ENCODE data around the gene BTNL8. TPM values are rescaled to one million over a fixed set of nuclear protein-coding genes. Genes with fewer than 3 reads are reported as not detected.

BTNL8 gene
- total RNA-seq, 8 experiments from 2014 or later = 0.17 to 0.81 (median 0.37) TPM; not detected in 4

DNA sequence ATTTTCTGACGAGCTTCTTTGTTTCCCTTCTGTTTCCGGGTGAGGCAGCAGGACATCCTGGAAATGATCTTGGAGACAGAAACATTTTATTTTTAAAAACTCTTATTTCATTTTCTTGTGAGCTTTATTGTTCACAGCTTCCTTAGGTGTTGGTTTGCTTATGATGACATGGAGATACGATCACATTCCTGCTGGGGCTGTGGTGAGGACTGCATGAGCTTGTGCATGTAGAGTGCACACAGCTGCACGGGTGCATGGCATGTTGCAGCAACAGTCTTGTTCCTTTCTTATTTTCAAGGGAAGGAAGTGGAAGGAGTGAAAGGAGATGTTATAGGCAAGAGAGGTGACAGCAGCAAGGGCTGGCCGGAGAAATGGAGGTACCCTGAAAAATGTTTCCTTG, 1.2 kb downstream of the BTNL8 start:
- in situ Hi-C loops (cut with MboI; ENCODE audit: low pct_unique_long_range_greater_than_20kb in 2 of 9, low sequenced_read_pairs in 9 of 9, unreplicated experiment in 9 of 9) = no loop called here
- no peak overlapping the region for H3K27ac ChIP-seq
- H3K4me1 ChIP-seq (replicated peaks in 1 of 2) = no peaks in the 10 kb centered on the region
- H3K4me3 ChIP-seq = no peak overlapping the region
- 14 to 87% (median 75%) methylated on average over 2 to 5 of the region's 5 CpGs; no CpG with 5 or more reads in 1 of the 10 experiments for WGBS, 10 experiments
- ATAC-seq (replicated peaks in 6 of 8) = no peak

DNA sequence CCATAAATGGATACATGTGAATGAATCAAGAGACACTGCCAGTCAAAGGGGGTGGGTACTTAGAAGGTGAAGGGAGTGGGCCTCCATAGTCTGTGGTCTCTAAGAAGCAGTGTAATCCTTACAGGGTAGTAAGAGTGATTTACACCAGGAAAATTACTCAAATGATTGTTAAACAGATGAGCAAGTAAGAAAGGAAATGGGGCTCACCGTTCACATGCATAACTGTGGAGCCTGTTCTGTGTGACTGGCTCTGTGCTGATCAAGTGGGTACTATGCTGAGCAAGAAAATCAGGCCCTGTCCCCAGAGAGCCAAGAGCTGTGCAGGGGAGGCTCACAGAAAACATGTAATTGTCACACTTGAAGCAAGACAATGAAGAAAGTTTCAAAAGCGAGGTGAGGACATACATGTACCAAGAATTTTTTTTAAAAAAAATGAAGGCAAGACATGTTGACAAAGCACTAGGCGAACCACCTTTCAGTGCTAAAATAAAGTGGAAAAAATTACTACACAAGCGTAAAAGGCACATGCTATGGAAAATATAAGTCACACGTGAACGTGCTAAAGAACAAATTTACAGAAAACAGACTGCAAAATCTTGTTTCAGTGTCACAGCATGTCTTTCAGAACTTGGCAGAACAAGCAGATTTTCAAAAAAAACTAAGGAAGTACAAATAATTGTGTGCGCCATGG, 2.5 kb downstream of the BTNL8 start:
- no peaks in the 10 kb centered on the region for H3K4me1 ChIP-seq (replicated peaks in 1 of 2)
- H3K4me3 ChIP-seq = no peak overlapping the region
- WGBS, 10 experiments = 20 to 95% (median 77%) methylated on average over 3 to 7 of the region's 7 CpGs
- no peak overlapping the region for H3K27ac ChIP-seq
- in situ Hi-C loops (cut with MboI; ENCODE audit: low pct_unique_long_range_greater_than_20kb in 2 of 9, low sequenced_read_pairs in 9 of 9, unreplicated experiment in 9 of 9) = no loop called here
- ATAC-seq (replicated peaks in 6 of 8) = peak in 3 of 8 experiments; percentile 22 to 56 (median 45)

GRCh38 chr5:180908400-180908799, 9.4 kb downstream of the BTNL8 start:
- in situ Hi-C loops (cut with MboI; ENCODE audit: low pct_unique_long_range_greater_than_20kb in 2 of 9, low sequenced_read_pairs in 9 of 9, unreplicated experiment in 9 of 9) = no loop called here
- WGBS, 10 experiments = 0 to 92% (median 61%) methylated on average over 1 to 6 of the region's 9 CpGs; no CpG with 5 or more reads in 4 of the 10 experiments
- no peak overlapping the region for H3K4me3 ChIP-seq
- no peak for ATAC-seq (replicated peaks in 6 of 8)
- H3K27ac ChIP-seq = no peak overlapping the region
- no peaks in the 10 kb centered on the region for H3K4me1 ChIP-seq (replicated peaks in 1 of 2)

DNA sequence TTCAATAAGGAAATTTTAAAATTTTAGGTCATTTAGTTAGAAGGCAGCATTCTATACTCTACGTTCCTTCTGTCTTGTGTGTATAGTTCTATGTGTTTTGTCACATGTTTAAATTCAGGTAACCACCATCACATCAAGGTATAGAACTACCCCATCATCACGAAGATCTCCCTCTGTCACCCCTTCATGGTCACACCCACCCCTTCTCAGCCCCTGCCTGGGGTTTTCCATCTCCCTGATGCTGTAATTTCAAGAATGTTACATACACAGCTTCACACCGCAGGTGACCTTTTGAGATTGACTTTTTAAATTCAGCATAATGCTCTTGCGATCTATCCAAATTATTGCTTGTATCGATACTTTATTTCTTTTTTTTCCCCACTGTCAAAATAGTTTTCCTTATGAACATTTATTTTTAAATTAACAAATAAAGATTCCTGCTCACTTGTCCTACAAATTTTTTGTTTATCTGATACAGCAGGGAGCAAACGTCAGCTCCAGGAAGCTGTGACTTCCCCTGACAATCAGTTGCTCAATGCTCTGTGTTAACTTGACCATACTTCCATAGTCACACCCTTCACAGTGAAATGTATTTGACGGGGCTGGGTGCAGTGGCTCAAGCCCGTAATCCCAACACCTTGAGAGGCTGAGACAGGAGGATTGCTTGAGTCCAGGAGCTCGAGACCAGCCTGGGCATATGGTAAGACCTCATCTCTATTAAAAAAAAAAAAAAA, 10.2 kb downstream of the BTNL8 start:
- Histone ChIP-seq H3K4me1 (replicated peaks in 1 of 2) (no peaks in the 10 kb centered on the region), H3K4me3 (no peak overlapping the region), H3K27ac (no peak overlapping the region)
- in situ Hi-C loops (cut with MboI; ENCODE audit: low pct_unique_long_range_greater_than_20kb in 2 of 9, low sequenced_read_pairs in 9 of 9, unreplicated experiment in 9 of 9) = no loop called here
- 26 to 100% (median 77%) methylated on average over 1 to 7 of the region's 9 CpGs for WGBS, 10 experiments
- ATAC-seq (replicated peaks in 6 of 8) = peak in 2 of 8 experiments; percentile 39 to 55

DNA sequence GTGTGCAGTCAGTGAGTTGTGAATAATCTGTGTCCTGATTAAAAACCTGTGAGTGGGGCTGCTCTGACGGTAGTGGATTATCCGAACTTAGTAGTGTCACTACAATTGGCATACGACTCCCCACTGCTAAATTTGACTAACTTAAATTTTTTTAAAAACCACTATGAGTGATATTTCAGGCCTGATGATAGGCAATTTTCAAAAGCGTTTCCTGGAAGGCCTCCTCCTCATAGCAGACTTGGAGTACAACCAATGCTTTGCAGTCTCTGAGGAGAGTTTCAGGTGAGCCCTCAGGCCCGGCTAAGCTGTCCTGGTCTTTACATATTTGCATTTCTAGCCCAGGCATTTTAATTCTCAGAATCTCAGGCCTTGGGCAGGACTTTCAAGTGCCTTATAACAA, 10.8 kb downstream of the BTNL8 start:
- 0 to 80% (median 54%) methylated on average over 1 to 5 of the region's 5 CpGs; no CpG with 5 or more reads in 1 of the 10 experiments for WGBS, 10 experiments
- ATAC-seq (replicated peaks in 6 of 8) = no peak

DNA sequence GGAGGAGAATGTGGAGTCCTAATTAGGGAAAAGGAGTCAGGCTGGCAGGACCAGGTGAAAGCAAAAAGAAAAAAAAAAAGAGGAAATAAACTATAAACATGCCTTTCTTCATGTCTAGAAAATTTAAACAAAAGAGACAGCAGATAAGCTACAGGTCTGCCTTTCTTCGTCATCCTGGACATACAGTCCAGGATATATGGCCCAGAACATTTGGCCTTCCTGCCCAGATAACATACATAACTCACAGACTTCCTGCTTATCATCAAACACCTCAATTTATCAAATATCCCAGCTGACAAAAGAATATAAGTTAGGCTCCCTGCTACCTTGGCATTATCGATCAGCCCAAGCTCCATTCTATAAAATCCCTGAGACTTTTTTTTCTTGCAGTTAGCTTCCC, 11.2 kb downstream of the BTNL8 start:
- Histone ChIP-seq H3K4me3 (no peak overlapping the region), H3K27ac (no peak overlapping the region), H3K4me1 (replicated peaks in 1 of 2) (no peaks in the 10 kb centered on the region)
- in situ Hi-C loops (cut with MboI; ENCODE audit: low pct_unique_long_range_greater_than_20kb in 2 of 9, low sequenced_read_pairs in 9 of 9, unreplicated experiment in 9 of 9) = no loop called here
- WGBS, 10 experiments = 0 to 100% (median 75%) methylated on average over 1 to 2 of the region's 2 CpGs; no CpG with 5 or more reads in 1 of the 10 experiments
- ATAC-seq (replicated peaks in 6 of 8) = no peak

More for the DNA sequence above, 10.8 kb downstream of the BTNL8 start:
- Histone ChIP-seq H3K27ac (no peak overlapping the region), H3K4me1 (replicated peaks in 1 of 2) (no peaks in the 10 kb centered on the region), H3K4me3 (no peak overlapping the region)
- in situ Hi-C loops (cut with MboI; ENCODE audit: low pct_unique_long_range_greater_than_20kb in 2 of 9, low sequenced_read_pairs in 9 of 9, unreplicated experiment in 9 of 9) = no loop called here

- 9 to 86% (median 70%) methylated on average over 1 to 5 of the region's 5 CpGs; no CpG with 5 or more reads in 3 of the 10 experiments for WGBS, 10 experiments
- H3K4me1 ChIP-seq (replicated peaks in 1 of 2) = no peaks in the 10 kb centered on the region
- H3K27ac ChIP-seq = no peak overlapping the region
- in situ Hi-C loops (cut with MboI; ENCODE audit: low pct_unique_long_range_greater_than_20kb in 2 of 9, low sequenced_read_pairs in 9 of 9, unreplicated experiment in 9 of 9) = no loop called here
- no peak overlapping the region for H3K4me3 ChIP-seq
- no peak for ATAC-seq (replicated peaks in 6 of 8)
Observed at GRCh38 chr5:180910735-180911134, 11.8 kb downstream of the BTNL8 start.

- H3K27ac ChIP-seq = no peak overlapping the region
- no peaks in the 10 kb centered on the region for H3K4me1 ChIP-seq (replicated peaks in 1 of 2)
- no peak overlapping the region for H3K4me3 ChIP-seq
- ATAC-seq (replicated peaks in 6 of 8) = no peak
- 0 to 86% (median 60%) methylated on average over 1 to 2 of the region's 2 CpGs; no CpG with 5 or more reads in 5 of the 10 experiments for WGBS, 10 experiments
- in situ Hi-C loops (cut with MboI; ENCODE audit: low pct_unique_long_range_greater_than_20kb in 2 of 9, low sequenced_read_pairs in 9 of 9, unreplicated experiment in 9 of 9) = no loop called here
Observed at GRCh38 chr5:180914646-180915045, 15.7 kb downstream of the BTNL8 start.

- H3K4me3 ChIP-seq = no peak overlapping the region
- H3K4me1 ChIP-seq (replicated peaks in 1 of 2) = no peaks in the 10 kb centered on the region
- 0 to 64% (median 48%) methylated on average over 1 to 3 of the region's 3 CpGs for WGBS, 10 experiments
- in situ Hi-C loops (cut with MboI; ENCODE audit: low pct_unique_long_range_greater_than_20kb in 2 of 9, low sequenced_read_pairs in 9 of 9, unreplicated experiment in 9 of 9) = no loop called here
- H3K27ac ChIP-seq = no peak overlapping the region
- no peak for ATAC-seq (replicated peaks in 6 of 8)
Observed at GRCh38 chr5:180915924-180916323, 17.0 kb downstream of the BTNL8 start.

GRCh38 chr5:180918380-180918779, 19.4 kb downstream of the BTNL8 start:
- 17 to 100% (median 58%) methylated on average over 1 of the region's 1 CpG; no CpG with 5 or more reads in 1 of the 10 experiments for WGBS, 10 experiments
- Histone ChIP-seq H3K4me3 (no peak overlapping the region), H3K27ac (no peak overlapping the region), H3K4me1 (replicated peaks in 1 of 2) (no peaks in the 10 kb centered on the region)
- ATAC-seq (replicated peaks in 6 of 8) = no peak
- in situ Hi-C loops (cut with MboI; ENCODE audit: low pct_unique_long_range_greater_than_20kb in 2 of 9, low sequenced_read_pairs in 9 of 9, unreplicated experiment in 9 of 9) = no loop called here

- Histone ChIP-seq H3K4me3 (no peak overlapping the region), H3K27ac (no peak overlapping the region), H3K4me1 (replicated peaks in 1 of 2) (no peaks in the 10 kb centered on the region)
- in situ Hi-C loops (cut with MboI; ENCODE audit: low pct_unique_long_range_greater_than_20kb in 2 of 9, low sequenced_read_pairs in 9 of 9, unreplicated experiment in 9 of 9) = no loop called here
- ATAC-seq (replicated peaks in 6 of 8) = no peak
Observed at GRCh38 chr5:180920710-180921109, 21.8 kb downstream of the BTNL8 start.

GRCh38 chr5:180922932-180923331, 24.0 kb downstream of the BTNL8 start:
- no peak for ATAC-seq (replicated peaks in 6 of 8)
- in situ Hi-C loops (cut with MboI; ENCODE audit: low pct_unique_long_range_greater_than_20kb in 2 of 9, low sequenced_read_pairs in 9 of 9, unreplicated experiment in 9 of 9) = no loop called here
- WGBS, 10 experiments = 0 to 100% (median 60%) methylated on average over 1 of the region's 1 CpG; no CpG with 5 or more reads in 1 of the 10 experiments
- H3K27ac ChIP-seq = no peak overlapping the region
- H3K4me1 ChIP-seq (replicated peaks in 1 of 2) = no peaks in the 10 kb centered on the region
- H3K4me3 ChIP-seq = no peak overlapping the region

- no peaks in the 10 kb centered on the region for H3K4me1 ChIP-seq (replicated peaks in 1 of 2)
- ATAC-seq (replicated peaks in 6 of 8) = no peak
- no peak overlapping the region for H3K27ac ChIP-seq
- in situ Hi-C loops (cut with MboI; ENCODE audit: low pct_unique_long_range_greater_than_20kb in 2 of 9, low sequenced_read_pairs in 9 of 9, unreplicated experiment in 9 of 9) = loop anchor here in 1 of 9 experiments (25.0 kb wide), 1 partner anchor 105 kb away; the partner anchor contains the start of gene BTNL9
- H3K4me3 ChIP-seq = no peak overlapping the region
Observed at GRCh38 chr5:180932660-180933059, 33.7 kb downstream of the BTNL8 start.
